ENCODE data around the gene FNDC3B. TPM values are rescaled to one million over a fixed set of nuclear protein-coding genes. Genes with fewer than 3 reads are reported as not detected.
A peak's percentile ranks its signal among the peaks of the same experiment; 100 is the strongest.

FNDC3B gene
- total RNA-seq, 2 donors from 2014 or later: 80.6 to 107 TPM

GRCh38 chr3:172074032-172074431 is 34.7 kb downstream of the FNDC3B start:
- no peak for DNase-seq
- no peaks in the 10 kb centered on the region for H3K27me3 Mint-ChIP-seq (ENCODE audit: insufficient read depth)
- H3K4me1 Mint-ChIP-seq: peaks cover 40% of the 10 kb centered on the region
- H3K4me3 Mint-ChIP-seq: no peak overlapping the region
- Histone ChIP-seq H3K4me3 (ENCODE audit: low read length) (no peak overlapping the region), H3K27me3 (ENCODE audit: control insufficient read depth, insufficient read depth, low read length, poor library complexity, severe bottlenecking) (no peaks in the 10 kb centered on the region), H3K9me3 (ENCODE audit: control insufficient read depth, low read length) (no peaks in the 10 kb centered on the region), H3K36me3 (ENCODE audit: control insufficient read depth, insufficient read depth, low read length) (peaks cover 63% of the 10 kb centered on the region), H3K4me1 (ENCODE audit: control insufficient read depth, insufficient read depth, low read length) (peaks cover 14% of the 10 kb centered on the region), H3K27ac (ENCODE audit: low read depth, low read length) (no peak overlapping the region), H3K9ac (ENCODE audit: extremely low read depth, low read length, poor library complexity, severe bottlenecking) (no peak overlapping the region)
- H3K9me3 Mint-ChIP-seq: no peaks in the 10 kb centered on the region
- peaks cover 12% of the 10 kb centered on the region for H3K36me3 Mint-ChIP-seq (ENCODE audit: low read depth)
- 96% methylated on average over 2 of the region's 2 CpGs; no CpG with 5 or more reads in 1 of the 2 experiments for WGBS, 2 experiments (ENCODE audit: insufficient coverage in 1 of 2, insufficient read length in 1 of 2)
- no peak for TF ChIP-seq CTCF (conservative IDR thresholded peaks at IDR 0.05)
- H3K27ac Mint-ChIP-seq: no peak overlapping the region

GRCh38 chr3:172074586-172074985 is 35.2 kb downstream of the FNDC3B start:
- Histone ChIP-seq H3K9ac (ENCODE audit: extremely low read depth, low read length, poor library complexity, severe bottlenecking) (no peak overlapping the region), H3K27me3 (ENCODE audit: control insufficient read depth, insufficient read depth, low read length, poor library complexity, severe bottlenecking) (no peaks in the 10 kb centered on the region), H3K9me3 (ENCODE audit: control insufficient read depth, low read length) (no peaks in the 10 kb centered on the region), H3K4me3 (ENCODE audit: low read length) (no peak overlapping the region), H3K36me3 (ENCODE audit: control insufficient read depth, insufficient read depth, low read length) (peaks cover 65% of the 10 kb centered on the region), H3K27ac (ENCODE audit: low read depth, low read length) (no peak overlapping the region), H3K4me1 (ENCODE audit: control insufficient read depth, insufficient read depth, low read length) (peaks cover 14% of the 10 kb centered on the region)
- DNase-seq: no peak
- H3K27ac Mint-ChIP-seq: no peak overlapping the region
- H3K36me3 Mint-ChIP-seq (ENCODE audit: low read depth): peaks cover 12% of the 10 kb centered on the region
- H3K9me3 Mint-ChIP-seq: no peaks in the 10 kb centered on the region
- no peaks in the 10 kb centered on the region for H3K27me3 Mint-ChIP-seq (ENCODE audit: insufficient read depth)
- no peak overlapping the region for H3K4me3 Mint-ChIP-seq
- peaks cover 35% of the 10 kb centered on the region for H3K4me1 Mint-ChIP-seq
- WGBS, 2 experiments (ENCODE audit: insufficient coverage in 1 of 2, insufficient read length in 1 of 2): 70 to 92% methylated on average over 2 to 3 of the region's 4 CpGs
- TF ChIP-seq CTCF (conservative IDR thresholded peaks at IDR 0.05): no peak

GRCh38 chr3:172076212-172076611 is 36.8 kb downstream of the FNDC3B start:
- peaks cover 24% of the 10 kb centered on the region for H3K4me1 Mint-ChIP-seq

More at GRCh38 chr3:172076212-172076611, 36.8 kb downstream of the FNDC3B start:
- no peak overlapping the region for H3K4me3 ChIP-seq (ENCODE audit: low read length)
- peaks cover 11% of the 10 kb centered on the region for H3K4me1 ChIP-seq (ENCODE audit: control insufficient read depth, insufficient read depth, low read length)
- H3K27ac Mint-ChIP-seq: no peak overlapping the region
- no peak for TF ChIP-seq CTCF (conservative IDR thresholded peaks at IDR 0.05)
- no peaks in the 10 kb centered on the region for H3K27me3 Mint-ChIP-seq (ENCODE audit: insufficient read depth)
- no peak overlapping the region for H3K4me3 Mint-ChIP-seq
- DNase-seq: no peak
- WGBS, 2 experiments (ENCODE audit: insufficient coverage in 1 of 2, insufficient read length in 1 of 2): 84 to 99% methylated on average over 2 of the region's 2 CpGs
- H3K9me3 Mint-ChIP-seq: no peaks in the 10 kb centered on the region
- H3K9ac ChIP-seq (ENCODE audit: extremely low read depth, low read length, poor library complexity, severe bottlenecking): no peak overlapping the region
- peaks cover 66% of the 10 kb centered on the region for H3K36me3 ChIP-seq (ENCODE audit: control insufficient read depth, insufficient read depth, low read length)
- no peaks in the 10 kb centered on the region for H3K9me3 ChIP-seq (ENCODE audit: control insufficient read depth, low read length)
- peaks cover 10% of the 10 kb centered on the region for H3K36me3 Mint-ChIP-seq (ENCODE audit: low read depth)
- no peaks in the 10 kb centered on the region for H3K27me3 ChIP-seq (ENCODE audit: control insufficient read depth, insufficient read depth, low read length, poor library complexity, severe bottlenecking)
- peak overlapping the region; percentile 76 for H3K27ac ChIP-seq (ENCODE audit: low read depth, low read length)

Data from endodermal cell (in vitro differentiated cells).